Stimulated activated CD8-positive, alpha-beta memory T cell treated with anti-CD3 and anti-CD28 coated beads, Interleukin-7, amount 100 ng/mL, for 48 hours (primary cell): ENCODE measurements around the gene MTX3.
A peak's percentile ranks its signal among the peaks of the same experiment; 100 is the strongest.

ENCODE experiments used
- DNase-seq, 2 donors: peaks; one replicate each; pipeline ENCODE4 v3.0.0-alpha.2; 2020; ENCODE audit warnings: low read depth in 1 of 2; ENCODE audit errors: extremely low read depth in 1 of 2

MTX3 gene

GRCh38 chr5:79984363-79984762 is 6.7 kb downstream of the MTX3 start:
- no peak for DNase-seq

- no peak for DNase-seq
Measured at GRCh38 chr5:79983618-79984017, 7.4 kb downstream of the MTX3 start.

GRCh38 chr5:79982136-79982535 is 8.9 kb downstream of the MTX3 start:
- DNase-seq = no peak

DNA sequence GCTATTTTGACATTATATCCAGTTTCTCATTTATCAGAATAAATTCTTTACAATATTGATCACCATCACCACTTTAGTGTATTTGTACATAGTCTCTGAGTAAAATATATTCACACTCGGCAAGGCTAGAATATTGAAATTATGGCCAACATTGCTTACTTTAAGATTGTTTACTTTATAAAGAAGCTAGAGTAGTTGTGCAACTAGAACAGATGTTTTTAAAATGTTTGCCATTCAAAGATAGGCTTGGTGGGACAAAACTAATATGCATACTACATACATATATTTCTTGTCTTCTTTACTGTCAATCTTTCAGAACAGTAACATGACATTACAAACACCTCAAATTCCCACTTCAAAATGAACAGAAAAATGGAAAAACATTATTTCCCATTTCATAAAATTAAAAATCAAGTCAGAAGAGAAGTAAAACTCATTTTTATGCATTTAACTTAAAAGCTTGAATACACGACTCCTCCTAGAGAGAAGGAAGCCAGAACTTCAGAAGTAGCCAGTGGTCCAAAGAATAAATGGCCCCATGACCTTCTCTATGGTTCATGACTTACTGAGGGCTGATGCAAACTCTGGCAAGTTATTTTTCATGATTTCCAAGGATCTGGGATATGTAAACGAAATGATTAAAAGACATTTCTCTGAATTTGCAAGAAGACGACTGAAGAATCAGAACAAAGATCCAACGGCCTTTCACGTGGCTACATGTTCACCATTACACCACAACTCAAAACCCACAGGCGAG is 14.1 kb downstream of the MTX3 start:
- no peak for DNase-seq

- no peak for DNase-seq
Measured at GRCh38 chr5:79975422-79975821, 15.6 kb downstream of the MTX3 start.

GRCh38 chr5:79974886-79975285 is 16.2 kb downstream of the MTX3 start:
- no peak for DNase-seq

- DNase-seq = no peak
Measured at GRCh38 chr5:79973996-79974395, 17.1 kb downstream of the MTX3 start.

DNA sequence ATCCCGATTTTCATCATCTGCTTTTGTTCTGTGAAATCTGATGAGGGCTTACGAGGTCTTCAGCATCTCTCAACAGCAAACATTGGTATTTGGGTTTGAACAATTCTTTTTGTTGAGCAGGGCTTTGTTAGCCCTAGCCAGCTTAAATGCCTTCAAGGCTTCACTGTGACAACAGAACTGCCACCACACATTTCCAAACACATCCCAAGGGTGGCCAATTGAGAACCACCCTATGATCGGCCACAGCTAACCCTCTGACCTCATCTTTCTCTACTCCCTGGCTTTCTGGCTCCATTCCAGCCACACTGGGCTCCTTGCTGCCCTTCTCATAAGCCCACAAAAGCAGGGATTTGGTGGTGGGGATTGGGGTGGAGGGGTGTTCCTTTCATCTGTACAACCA is 17.6 kb downstream of the MTX3 start:
- DNase-seq = no peak

- no peak for DNase-seq
Measured at GRCh38 chr5:79971156-79971555, 19.9 kb downstream of the MTX3 start.

DNA sequence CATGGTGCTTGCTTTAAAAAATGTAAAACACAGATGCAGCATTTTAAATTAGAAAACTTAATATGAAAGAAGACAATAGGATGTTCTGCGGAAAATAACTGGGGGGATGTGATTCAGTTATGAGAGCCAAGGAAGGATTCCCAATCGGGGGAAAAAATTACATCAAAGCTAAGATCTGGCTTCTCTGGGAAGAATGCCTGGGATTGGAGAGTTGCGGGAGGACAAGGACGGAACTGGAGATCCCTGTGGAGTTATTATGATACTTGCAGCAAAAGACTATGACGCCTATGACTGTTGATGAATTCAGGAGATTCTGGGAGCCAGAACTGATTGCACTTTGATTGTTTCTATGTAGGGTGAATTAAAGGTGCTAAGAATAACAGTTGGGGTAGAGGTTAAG is 24.6 kb downstream of the MTX3 start:
- no peak for DNase-seq

DNA sequence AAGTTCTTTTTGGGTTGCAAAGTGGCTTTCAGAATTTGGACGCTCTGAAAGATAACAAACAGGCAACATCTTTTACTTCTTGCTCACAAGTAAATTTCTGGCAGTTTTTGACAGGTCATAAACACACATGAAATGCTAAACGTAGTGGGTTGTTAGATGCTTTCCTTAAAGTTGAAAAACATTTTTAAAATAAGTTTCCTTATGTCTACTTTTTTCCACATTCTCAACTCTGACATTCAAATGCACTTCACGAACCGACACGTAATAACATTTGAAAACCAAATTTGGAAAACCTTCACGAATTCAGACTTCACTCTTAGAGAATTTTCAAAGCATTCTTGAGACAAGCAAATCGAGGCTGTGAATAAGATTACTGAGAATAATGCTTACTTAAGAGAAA is 26.9 kb downstream of the MTX3 start:
- DNase-seq = no peak

DNA sequence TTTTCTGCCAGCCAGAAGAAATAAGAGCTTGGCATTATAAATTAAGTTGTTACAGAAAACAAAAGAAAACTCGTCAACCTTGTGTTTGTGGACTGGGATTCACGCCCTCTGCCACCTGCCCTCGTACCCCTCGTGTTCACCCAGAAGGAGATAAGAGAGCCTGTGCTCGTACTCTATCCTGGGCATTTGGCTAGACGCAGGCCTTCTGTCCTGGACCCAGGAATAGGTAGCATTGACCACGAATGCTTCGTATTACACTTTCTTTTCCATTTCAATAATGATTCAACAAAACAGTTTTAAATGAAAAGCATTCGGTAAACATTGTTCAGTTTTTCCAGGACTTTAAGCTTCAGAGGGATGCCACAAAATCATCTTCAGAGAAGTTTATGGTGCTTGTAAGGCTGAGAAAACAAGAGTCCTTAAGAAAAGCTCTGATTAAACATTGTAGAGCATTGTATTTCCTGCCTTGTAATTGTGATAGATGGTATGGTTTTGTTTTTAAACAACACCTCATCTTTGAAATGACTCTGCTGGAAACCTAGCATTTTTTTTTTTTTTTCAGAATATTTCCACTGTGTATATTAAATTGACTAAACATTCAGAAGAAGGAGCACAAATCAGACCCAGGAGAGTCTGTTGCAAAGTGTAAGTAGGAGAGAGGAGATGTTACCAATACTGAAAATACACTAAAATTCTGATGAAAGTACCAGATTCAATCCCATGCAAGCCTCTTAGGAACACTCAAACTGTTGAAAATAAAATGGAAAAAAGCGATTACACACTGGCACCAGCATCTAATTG is 27.6 kb downstream of the MTX3 start:
- DNase-seq = no peak

GRCh38 chr5:79962575-79963222 is 28.4 kb downstream of the MTX3 start:
- peak; percentile 40 to 76 for DNase-seq

DNA sequence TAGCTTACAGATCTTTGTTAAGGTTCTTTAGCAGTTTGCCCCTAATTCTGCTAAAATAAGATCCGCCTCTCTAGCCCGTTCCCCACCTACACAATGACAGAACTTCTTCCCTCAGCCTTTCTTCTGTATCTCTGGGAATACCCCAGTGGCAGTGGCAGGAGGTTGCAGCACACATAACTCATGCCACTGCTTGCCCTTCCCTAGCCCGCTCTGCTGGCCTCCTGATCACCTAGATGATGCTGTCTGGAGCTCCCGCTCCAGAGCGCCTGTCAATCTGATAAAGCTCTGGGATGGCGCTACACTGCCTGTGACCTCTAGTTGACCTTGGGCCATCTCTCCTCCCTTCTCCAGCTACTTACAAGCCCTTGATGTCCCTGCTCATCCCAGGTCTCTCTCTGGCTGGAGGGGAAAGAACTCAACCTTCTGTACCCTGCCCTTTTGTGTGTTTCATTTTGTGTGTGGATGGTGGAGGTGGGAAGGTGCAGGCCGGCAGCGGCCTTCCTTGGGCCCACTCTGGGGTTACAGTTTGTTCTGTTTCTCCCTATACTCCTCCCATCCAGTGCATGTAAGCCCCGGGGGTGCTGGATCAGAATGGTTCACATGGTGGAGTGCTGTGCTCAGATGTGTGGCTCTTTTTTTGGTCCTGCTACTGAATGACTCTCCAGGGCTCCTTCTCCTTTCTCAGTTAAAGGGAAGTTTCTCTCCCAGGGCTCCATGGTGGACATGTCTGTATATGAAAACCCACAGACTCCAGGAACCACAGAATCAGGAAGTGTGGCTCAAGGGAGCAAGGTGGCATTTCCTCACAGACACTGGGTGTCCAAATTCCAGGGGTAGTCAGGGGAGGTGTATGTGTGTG is 29.1 kb downstream of the MTX3 start:
- no peak for DNase-seq

- no peak for DNase-seq
Measured at GRCh38 chr5:79959407-79959806, 31.7 kb downstream of the MTX3 start.

DNA sequence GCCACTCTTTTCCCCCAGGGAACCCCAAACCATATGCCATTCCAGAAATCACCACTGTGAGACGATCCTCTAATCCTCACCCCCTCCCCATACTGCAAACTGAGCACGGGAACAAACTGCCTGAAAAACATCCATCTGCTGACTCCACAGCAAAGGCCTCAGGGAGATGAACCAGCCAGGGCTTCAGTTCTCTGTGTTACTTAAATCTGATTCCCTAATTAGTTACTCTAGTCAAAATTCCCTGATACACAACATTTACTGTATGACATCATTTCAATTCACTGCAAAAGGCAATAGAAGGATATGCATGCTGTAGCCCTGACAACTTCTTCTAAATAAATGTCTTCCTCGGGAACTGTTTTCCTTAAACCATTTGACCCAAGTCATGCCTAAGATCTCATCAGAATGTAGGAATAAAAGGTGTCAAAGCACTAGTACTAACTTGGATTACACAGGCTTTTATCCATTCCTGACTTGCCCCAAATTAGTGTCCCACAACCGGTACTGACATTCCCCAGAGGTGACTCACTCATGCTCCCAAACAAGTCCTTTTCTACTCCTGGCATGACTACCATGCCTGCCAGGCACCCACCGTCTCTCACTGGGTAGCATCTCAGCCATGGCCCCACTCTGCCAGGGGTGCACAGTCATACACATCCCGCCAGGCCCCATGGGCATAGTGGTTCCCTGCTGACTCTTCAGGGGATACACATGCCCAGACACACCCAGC is 35.0 kb downstream of the MTX3 start:
- no peak for DNase-seq

DNA sequence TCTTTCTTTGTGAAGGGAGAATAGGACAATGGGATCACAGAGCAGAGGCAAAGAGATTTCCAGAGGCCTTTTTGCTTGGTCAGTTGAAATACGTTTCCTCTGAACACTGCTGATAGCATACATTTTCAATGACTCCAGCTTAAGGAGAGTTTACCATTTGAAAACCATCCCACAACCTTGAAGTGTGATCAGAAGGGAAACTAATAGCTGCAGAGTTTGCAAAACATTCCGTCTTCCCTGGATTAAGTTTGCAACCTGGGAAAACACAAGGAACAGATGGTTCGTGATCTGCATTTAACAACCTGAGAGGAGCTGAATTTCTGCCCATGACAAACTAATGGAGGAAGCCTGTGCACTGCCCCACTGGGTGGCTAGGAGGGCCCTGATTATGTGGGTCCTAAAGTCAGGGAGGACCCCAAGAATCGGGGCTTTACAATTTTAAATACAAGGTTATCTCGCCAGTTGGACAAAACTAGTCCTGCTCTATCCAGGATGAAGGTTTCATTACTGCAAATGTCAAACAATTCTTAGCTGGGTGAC is 35.6 kb downstream of the MTX3 start:
- no peak for DNase-seq

DNA sequence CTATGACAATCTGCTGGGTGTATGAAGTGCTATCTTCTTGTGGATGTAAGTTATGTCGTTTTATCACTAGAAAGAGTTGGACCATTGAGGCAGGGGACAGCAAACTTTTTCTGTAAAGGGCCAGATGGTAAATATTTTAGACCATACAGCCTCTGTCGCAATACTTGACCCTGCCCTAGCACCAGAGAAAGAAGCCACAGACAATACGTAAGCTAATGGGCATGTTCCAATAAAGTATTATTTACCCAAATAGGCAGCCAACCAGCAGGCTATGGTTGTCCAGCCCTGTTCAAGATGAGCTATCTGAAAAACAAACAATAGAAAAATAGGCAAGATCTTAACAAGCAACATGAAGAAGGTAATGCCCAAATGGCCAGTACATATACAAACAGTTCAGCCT is 36.4 kb downstream of the MTX3 start:
- DNase-seq = no peak

GRCh38 chr5:79947567-79947966 is 43.5 kb downstream of the MTX3 start:
- no peak for DNase-seq

- DNase-seq = peak in 1 of 2 donors; percentile 60
Measured at GRCh38 chr5:79938468-79938867, 52.6 kb downstream of the MTX3 start.
